Hepatocyte (in vitro differentiated cells): ENCODE results near the gene UQCRHL. TPM values are rescaled to one million over a fixed set of nuclear protein-coding genes. Genes with fewer than 3 reads are reported as not detected.

Experiments
- DNase-seq: peaks from one replicate; pipeline ENCODE4 v3.0.0-alpha.2; 2016; ENCODE audit warnings: low spot score
- H2AFZ ChIP-seq: fragments of 200-600 bp; sonication (generic); 2 replicates; pipeline ENCODE4 v1.6.0; 2016; ENCODE audit warnings: antibody characterized with exemption, mild to moderate bottlenecking
- H3K27ac ChIP-seq: fragments of 200-600 bp; sonication (generic); 2 replicates; pipeline ENCODE4 v1.5.1; 2016; ENCODE audit warnings: mild to moderate bottlenecking
- H3K27me3 ChIP-seq: fragments of 200-600 bp; sonication (generic); 2 replicates; pipeline ENCODE4 v1.6.1; 2016
- H3K36me3 ChIP-seq: fragments of 200-600 bp; sonication (generic); replicated peaks from 2 replicates; pipeline ENCODE4 v1.5.1; 2016; ENCODE audit warnings: low read depth; ENCODE audit not compliant: insufficient read depth
- H3K4me1 ChIP-seq: fragments of 200-600 bp; sonication (generic); 2 replicates; pipeline ENCODE4 v1.5.1; 2016; ENCODE audit warnings: mild to moderate bottlenecking, moderate library complexity; ENCODE audit not compliant: insufficient read depth
- H3K4me2 ChIP-seq: fragments of 200-600 bp; sonication (generic); 2 replicates; pipeline ENCODE4 v1.6.0; 2016
- H3K4me3 ChIP-seq: fragments of 200-600 bp; sonication (generic); 2 replicates; pipeline ENCODE4 v1.5.1; 2016; ENCODE audit warnings: mild to moderate bottlenecking
- H3K79me2 ChIP-seq: fragments of 200-600 bp; sonication (generic); 2 replicates; pipeline ENCODE4 v1.6.0; 2017; ENCODE audit warnings: mild to moderate bottlenecking
- H3K9me2 ChIP-seq: fragments of 200-600 bp; sonication (generic); replicated peaks from 2 replicates; pipeline ENCODE4 v1.6.0; 2017; ENCODE audit warnings: mild to moderate bottlenecking; ENCODE audit not compliant: insufficient read depth
- H3K9me3 ChIP-seq: fragments of 200-600 bp; sonication (generic); 2 replicates; pipeline ENCODE4 v1.5.1; 2016; ENCODE audit warnings: low read depth, mild to moderate bottlenecking
- H4K20me1 ChIP-seq: fragments of 200-600 bp; sonication (generic); 2 replicates; pipeline ENCODE4 v1.6.0; 2016; ENCODE audit warnings: mild to moderate bottlenecking; ENCODE audit not compliant: insufficient read depth, poor library complexity, severe bottlenecking
- EZH2 ChIP-seq: fragments of 200-600 bp; sonication (generic); IDR thresholded peaks from 2 replicates; pipeline ENCODE4 v1.6.1; 2016; ENCODE audit warnings: antibody characterized with exemption, mild to moderate bottlenecking, borderline replicate concordance
- EZH2phosphoT487 ChIP-seq: fragments of 200-600 bp; sonication (generic); IDR thresholded peaks from one replicate; pipeline ENCODE4 v1.6.1; 2018; ENCODE audit warnings: antibody characterized with exemption, mild to moderate bottlenecking, low read depth, moderate library complexity; ENCODE audit not compliant: unreplicated experiment, severe bottlenecking
- WGBS: methylation state at CpG from one replicate; pipeline ENCODE4 v1.1.6; 2016; ENCODE audit warnings: low lambda C conversion rate; ENCODE audit errors: missing lambda C conversion rate; 5-methylcytosine and 5-hydroxymethylcytosine counted together
- polyA plus RNA-seq: library from polyadenylated mRNA; unstranded; fragments of >200 nt; fragmentation: Nextera tagmentation; extraction: Ambion mirVana; gene quantifications from 2 replicates; pipeline ENCODE4 v1.2.1, GENCODE V29; 2016
- total RNA-seq: library from RNA; depleted of rRNA; stranded (reverse); fragments of >200 nt; gene quantifications from 2 replicates; pipeline ENCODE4 v1.2.3, GENCODE V29; 2014
- TF ChIP-seq, protein P1 (sequence below): fragments of 200-600 bp; sonication (generic); IDR thresholded peaks from 2 replicates; pipeline ENCODE4 v1.5.1; 2016; ENCODE audit warnings: antibody characterized with exemption, mild to moderate bottlenecking; ENCODE audit not compliant: poor library complexity

UQCRHL gene
- total and polyA plus RNA-seq, 2 experiments from 2014 or later = 1.0 to 2.6 TPM

DNA sequence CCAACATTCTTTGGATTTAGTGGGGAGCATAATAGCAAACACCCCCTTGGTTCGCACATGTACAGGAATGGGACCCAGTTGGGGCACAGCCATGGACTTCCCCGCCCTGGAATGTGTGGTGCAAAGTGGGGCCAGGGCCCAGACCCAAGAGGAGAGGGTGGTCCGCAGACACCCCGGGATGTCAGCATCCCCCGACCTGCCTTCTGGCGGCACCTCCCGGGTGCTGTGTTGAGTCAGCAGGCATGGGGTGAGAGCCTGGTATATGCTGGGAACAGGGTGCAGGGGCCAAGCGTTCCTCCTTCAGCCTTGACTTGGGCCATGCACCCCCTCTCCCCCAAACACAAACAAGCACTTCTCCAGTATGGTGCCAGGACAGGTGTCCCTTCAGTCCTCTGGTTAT, 21.8 kb downstream of the UQCRHL start:
- no peaks in the 10 kb centered on the region for H3K79me2 ChIP-seq
- no peaks in the 10 kb centered on the region for H3K9me3 ChIP-seq
- TF ChIP-seq, protein P1, sequence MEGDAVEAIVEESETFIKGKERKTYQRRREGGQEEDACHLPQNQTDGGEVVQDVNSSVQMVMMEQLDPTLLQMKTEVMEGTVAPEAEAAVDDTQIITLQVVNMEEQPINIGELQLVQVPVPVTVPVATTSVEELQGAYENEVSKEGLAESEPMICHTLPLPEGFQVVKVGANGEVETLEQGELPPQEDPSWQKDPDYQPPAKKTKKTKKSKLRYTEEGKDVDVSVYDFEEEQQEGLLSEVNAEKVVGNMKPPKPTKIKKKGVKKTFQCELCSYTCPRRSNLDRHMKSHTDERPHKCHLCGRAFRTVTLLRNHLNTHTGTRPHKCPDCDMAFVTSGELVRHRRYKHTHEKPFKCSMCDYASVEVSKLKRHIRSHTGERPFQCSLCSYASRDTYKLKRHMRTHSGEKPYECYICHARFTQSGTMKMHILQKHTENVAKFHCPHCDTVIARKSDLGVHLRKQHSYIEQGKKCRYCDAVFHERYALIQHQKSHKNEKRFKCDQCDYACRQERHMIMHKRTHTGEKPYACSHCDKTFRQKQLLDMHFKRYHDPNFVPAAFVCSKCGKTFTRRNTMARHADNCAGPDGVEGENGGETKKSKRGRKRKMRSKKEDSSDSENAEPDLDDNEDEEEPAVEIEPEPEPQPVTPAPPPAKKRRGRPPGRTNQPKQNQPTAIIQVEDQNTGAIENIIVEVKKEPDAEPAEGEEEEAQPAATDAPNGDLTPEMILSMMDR = no peak
- TF ChIP-seq EZH2phosphoT487 = no peak
- DNase-seq = no peak
- H3K36me3 ChIP-seq = no peaks in the 10 kb centered on the region
- H3K27ac ChIP-seq = peak overlapping the region; percentile 88
- no peak overlapping the region for H2AFZ ChIP-seq
- H3K4me3 ChIP-seq = no peak overlapping the region
- no peaks in the 10 kb centered on the region for H3K4me1 ChIP-seq
- H3K27me3 ChIP-seq = no peaks in the 10 kb centered on the region
- WGBS = 95% methylated on average over 8 of the region's 8 CpGs
- H4K20me1 ChIP-seq = no peaks in the 10 kb centered on the region
- no peak overlapping the region for H3K4me2 ChIP-seq
- no peaks in the 10 kb centered on the region for H3K9me2 ChIP-seq

DNA sequence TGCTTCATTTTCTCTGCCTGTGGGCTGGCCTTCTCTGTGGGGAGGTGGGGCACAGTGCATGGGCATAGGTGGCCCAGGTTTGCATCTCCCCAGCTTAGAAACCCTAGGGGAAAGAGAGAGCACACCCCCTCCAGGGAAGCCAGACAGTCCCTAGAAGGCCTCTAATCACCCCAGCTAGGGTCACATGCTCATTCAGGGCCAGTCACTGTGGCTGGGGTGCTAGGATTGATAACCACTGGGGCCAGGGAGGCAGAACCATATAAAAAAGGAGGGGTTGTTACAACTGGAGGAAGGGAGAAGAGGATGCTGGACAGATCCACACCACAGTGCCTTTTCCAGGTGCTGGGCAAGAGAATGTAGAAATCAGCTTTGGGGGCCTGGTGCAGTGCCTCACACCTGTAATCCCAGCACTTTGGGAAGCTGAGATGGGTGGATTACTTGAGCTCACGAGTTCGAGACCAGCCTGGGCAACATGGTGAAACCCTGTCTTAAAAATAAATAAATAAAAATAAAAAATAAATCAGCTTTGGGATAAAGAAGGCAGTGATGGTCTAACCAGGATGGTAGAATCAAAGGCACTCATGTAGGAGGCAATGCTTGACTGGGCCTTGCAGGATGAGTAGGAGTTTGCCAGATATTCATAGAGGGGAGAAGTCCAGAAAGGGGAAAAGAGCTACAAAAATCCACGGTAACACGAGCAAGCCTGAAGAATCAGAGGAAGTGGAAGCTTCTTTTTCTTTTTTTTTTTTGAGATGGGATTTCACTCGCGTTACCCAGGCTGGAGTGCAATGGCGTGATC, 29.3 kb downstream of the UQCRHL start:
- Histone ChIP-seq H3K27me3 (no peaks in the 10 kb centered on the region), H2AFZ (no peak overlapping the region), H3K27ac (peak overlapping the region; percentile 91), H3K4me1 (peaks cover 17% of the 10 kb centered on the region), H3K79me2 (peaks cover 6% of the 10 kb centered on the region), H4K20me1 (no peaks in the 10 kb centered on the region), H3K36me3 (peaks cover 4% of the 10 kb centered on the region), H3K9me2 (no peaks in the 10 kb centered on the region), H3K9me3 (no peaks in the 10 kb centered on the region), H3K4me3 (no peak overlapping the region), H3K4me2 (no peak overlapping the region)
- 94% methylated on average over 7 of the region's 7 CpGs for WGBS
- TF ChIP-seq EZH2phosphoT487 (no peak), EZH2 (no peak)
- TF ChIP-seq, protein P1 = no peak
- no peak for DNase-seq

DNA sequence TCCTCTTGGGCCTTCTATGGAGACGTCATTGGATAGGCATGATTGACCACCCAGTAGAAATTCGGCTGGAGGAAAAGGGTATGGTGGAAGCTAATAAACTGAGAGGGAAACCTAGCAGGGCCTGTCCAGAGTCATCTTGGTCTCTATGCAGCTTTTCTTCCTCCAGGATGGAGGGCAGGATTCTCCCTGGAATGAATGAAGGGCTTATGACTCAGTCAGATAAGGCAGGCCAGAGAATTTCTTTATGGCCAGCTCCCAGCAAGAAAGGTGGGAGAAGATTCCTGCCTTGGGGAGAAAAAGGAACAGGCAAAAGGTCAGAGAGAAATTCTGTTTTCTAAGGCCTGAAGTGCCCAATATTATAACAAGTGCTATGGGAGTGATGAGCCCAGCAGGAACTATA, 31.7 kb downstream of the UQCRHL start:
- DNase-seq = no peak
- H3K9me2 ChIP-seq = no peaks in the 10 kb centered on the region
- no peak overlapping the region for H3K4me3 ChIP-seq
- peak overlapping the region; percentile 67 for H3K27ac ChIP-seq
- H3K4me1 ChIP-seq = peaks cover 17% of the 10 kb centered on the region
- no peaks in the 10 kb centered on the region for H3K9me3 ChIP-seq
- H4K20me1 ChIP-seq = no peaks in the 10 kb centered on the region
- TF ChIP-seq EZH2phosphoT487 (no peak), EZH2 (no peak)
- TF ChIP-seq, protein P1 = no peak
- peaks cover 4% of the 10 kb centered on the region for H3K36me3 ChIP-seq
- H3K27me3 ChIP-seq = no peaks in the 10 kb centered on the region
- H3K4me2 ChIP-seq = no peak overlapping the region
- no peak overlapping the region for H2AFZ ChIP-seq
- H3K79me2 ChIP-seq = peaks cover 6% of the 10 kb centered on the region
- 88% methylated on average over 2 of the region's 2 CpGs for WGBS
